Measurements from ENCODE around the gene CDV3. TPM values are rescaled to one million over a fixed set of nuclear protein-coding genes. Genes with fewer than 3 reads are reported as not detected.
"Not testable (repeated sequence)": the region's sequence is repeated elsewhere in the genome, so short reads cannot be mapped to it uniquely, and the experiment has no call there.

The CDV3 gene, protein sequence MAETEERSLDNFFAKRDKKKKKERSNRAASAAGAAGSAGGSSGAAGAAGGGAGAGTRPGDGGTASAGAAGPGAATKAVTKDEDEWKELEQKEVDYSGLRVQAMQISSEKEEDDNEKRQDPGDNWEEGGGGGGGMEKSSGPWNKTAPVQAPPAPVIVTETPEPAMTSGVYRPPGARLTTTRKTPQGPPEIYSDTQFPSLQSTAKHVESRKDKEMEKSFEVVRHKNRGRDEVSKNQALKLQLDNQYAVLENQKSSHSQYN
- total RNA-seq (2021) (146 and 161 TPM in 2 replicates), Bru-seq, nascent RNA (percentile 97 among the genes with signal in this experiment), BruChase-seq, experiment 1, labeled RNA remaining after a 2-hour chase (percentile 98 among the genes with signal in this experiment), BruChase-seq, experiment 2, labeled RNA remaining after a 6-hour chase (percentile 99 among the genes with signal in this experiment)
- long read RNA-seq, transcript CDV3-201 (5 exons, 3,307 nt) = minor isoform, 24 of 95 reads
- long read RNA-seq, transcript CDV3-203 (5 exons, 955 nt) = major isoform, 28 of 95 reads
- long read RNA-seq, partial matches to known transcripts = 8 of 95 reads
- long read RNA-seq, other reads (novel, unspliced or antisense) = 35 of 95 reads

DNA sequence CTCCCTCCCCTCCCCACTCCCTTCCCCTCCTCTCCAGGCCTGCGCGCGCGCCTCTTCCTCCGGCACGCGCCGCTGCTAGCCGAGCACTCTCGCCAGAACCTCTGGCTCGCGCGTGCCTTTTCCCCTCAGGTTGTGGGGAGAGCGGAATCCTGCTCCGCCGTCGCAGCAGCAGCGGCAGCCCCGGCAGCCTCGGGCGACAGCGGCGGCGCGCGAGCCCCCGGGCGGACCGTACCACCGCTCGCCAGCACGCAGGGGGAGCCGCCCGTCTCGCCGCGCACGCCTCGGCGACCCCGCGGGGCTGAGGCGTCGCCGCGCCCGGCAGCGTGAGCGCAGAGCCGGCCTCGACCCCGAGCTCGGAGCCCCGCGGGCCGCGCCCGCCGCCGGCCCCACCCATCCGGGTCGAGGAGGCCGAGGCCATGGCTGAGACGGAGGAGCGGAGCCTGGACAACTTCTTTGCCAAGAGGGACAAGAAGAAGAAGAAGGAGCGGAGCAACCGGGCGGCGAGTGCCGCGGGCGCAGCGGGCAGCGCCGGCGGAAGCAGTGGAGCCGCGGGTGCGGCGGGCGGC lies at the start of gene CDV3:
Gene CDV3, plus strand, starts transcription at position 58 of the 566 bp plus-strand sequence. Its CDS starts 359 bp downstream, at position 417.
- DNase-seq (ENCODE audit: low spot score) = no peak
- ChIA-PET CTCF (interaction anchor here (0.5 kb wide), 1 partner anchor 119 kb away, joined by 4 read pairs; no protein-coding TSS in a partner anchor), POLR2A (ENCODE audit: low non-redundant PET) (interaction anchor here (0.6 kb wide), 1 partner anchor 37 kb away, joined by 3 read pairs; no protein-coding TSS in a partner anchor)
- Histone ChIP-seq H3K9me3 (ENCODE audit: low read depth, low read length, poor library complexity, severe bottlenecking) (no peaks in the 10 kb centered on the region), H3K4me3 (ENCODE audit: low read depth, low read length, poor library complexity, severe bottlenecking) (peak within 1 kb of the TSS; percentile 62), H3K27me3 (replicated peaks; ENCODE audit: insufficient read depth, low read depth, low read length, poor library complexity) (no peaks in the 10 kb centered on the region), H3K36me3 (ENCODE audit: insufficient read depth, low read length, poor library complexity, severe bottlenecking) (peaks cover 26% of the 10 kb centered on the region), H3K4me1 (ENCODE audit: insufficient read depth, low read length, poor library complexity, severe bottlenecking) (peaks cover 14% of the 10 kb centered on the region), H3K27ac (ENCODE audit: low read depth, low read length, poor library complexity, severe bottlenecking) (peak within 1 kb of the TSS; percentile 90)
- TF ChIP-seq CTCF (conservative IDR thresholded peaks at IDR 0.05; ENCODE audit: low read depth, low read length) = no peak
- intact Hi-C loops (cut with micrococcal nuclease; ENCODE audit: unreplicated experiment) = no loop called here
- no TSS peak for BruUV-seq (replicated peaks)

DNA sequence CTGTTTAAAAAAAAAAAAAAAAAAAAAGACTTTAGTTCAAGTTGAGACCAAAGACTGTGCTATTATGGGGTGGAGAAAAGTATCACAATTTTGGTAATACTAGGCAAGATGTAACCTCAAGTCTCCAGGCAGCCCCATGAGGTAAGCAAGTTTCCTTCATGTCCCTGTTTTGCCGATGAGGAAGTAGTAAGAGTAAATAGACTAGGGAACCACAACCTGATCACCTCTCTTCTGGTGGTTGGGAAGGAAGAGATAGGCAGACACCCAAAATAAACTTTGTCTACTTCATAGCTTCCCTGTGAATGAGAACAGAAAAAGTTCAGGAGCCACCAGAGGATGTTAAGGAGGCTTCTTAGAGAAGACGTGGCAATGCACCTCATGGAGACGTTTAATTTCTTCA lies 49.7 kb upstream of the CDV3 start:
- CTCF ChIA-PET; BruUV-seq (replicated peaks); POLR2A ChIA-PET (ENCODE audit: low non-redundant PET); intact Hi-C loops (cut with micrococcal nuclease; ENCODE audit: unreplicated experiment); H3K36me3 ChIP-seq (ENCODE audit: insufficient read depth, low read length, poor library complexity, severe bottlenecking); H3K27me3 ChIP-seq (replicated peaks; ENCODE audit: insufficient read depth, low read depth, low read length, poor library complexity); H3K4me3 ChIP-seq (ENCODE audit: low read depth, low read length, poor library complexity, severe bottlenecking); DNase-seq (ENCODE audit: low spot score); H3K27ac ChIP-seq (ENCODE audit: low read depth, low read length, poor library complexity, severe bottlenecking); H3K4me1 ChIP-seq (ENCODE audit: insufficient read depth, low read length, poor library complexity, severe bottlenecking); H3K9me3 ChIP-seq (ENCODE audit: low read depth, low read length, poor library complexity, severe bottlenecking): not testable (repeated sequence)

DNA sequence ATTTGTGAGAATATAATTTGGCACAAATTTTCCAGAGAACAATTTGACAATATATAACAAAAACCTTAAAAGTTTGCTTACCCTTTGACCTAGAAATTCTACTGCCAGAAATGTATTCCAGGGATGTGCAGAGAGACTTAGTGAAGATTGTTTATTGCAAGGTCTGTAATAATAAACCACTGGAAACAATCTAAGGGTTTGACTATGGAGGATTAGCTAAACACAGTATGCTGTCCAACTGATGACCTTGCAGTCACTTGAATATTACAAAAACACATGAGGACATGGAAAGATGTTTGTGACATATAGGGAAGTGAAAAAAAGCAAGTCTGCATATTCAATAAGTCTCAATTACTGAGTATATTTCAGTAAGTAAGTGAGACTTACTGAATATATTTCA lies 48.1 kb upstream of the CDV3 start:
- BruUV-seq (replicated peaks) = no TSS peak
- no peak for TF ChIP-seq EZH2 (IDR thresholded peaks at IDR 0.05; ENCODE audit: borderline replicate concordance, low read depth, low read length, poor library complexity, severe bottlenecking)
- no peak for TF ChIP-seq CTCF (conservative IDR thresholded peaks at IDR 0.05; ENCODE audit: low read depth, low read length)
- no peaks in the 10 kb centered on the region for H3K4me1 ChIP-seq (ENCODE audit: insufficient read depth, low read length, poor library complexity, severe bottlenecking)
- intact Hi-C loops (cut with micrococcal nuclease; ENCODE audit: unreplicated experiment) = no loop called here
- no peak overlapping the region for H3K4me3 ChIP-seq (ENCODE audit: low read depth, low read length, poor library complexity, severe bottlenecking)
- no peaks in the 10 kb centered on the region for H3K27me3 ChIP-seq (replicated peaks; ENCODE audit: insufficient read depth, low read depth, low read length, poor library complexity)
- CTCF ChIA-PET = no interaction called here
- no peak for DNase-seq (ENCODE audit: low spot score)
- POLR2A ChIA-PET (ENCODE audit: low non-redundant PET) = no interaction called here
- H3K9me3 ChIP-seq (ENCODE audit: low read depth, low read length, poor library complexity, severe bottlenecking) = no peaks in the 10 kb centered on the region
- H3K36me3 ChIP-seq (ENCODE audit: insufficient read depth, low read length, poor library complexity, severe bottlenecking) = no peaks in the 10 kb centered on the region
- no peak overlapping the region for H3K27ac ChIP-seq (ENCODE audit: low read depth, low read length, poor library complexity, severe bottlenecking)

Data from A673 (cell line).